NK-92 treated with Interleukin-12 subunit alpha and Interleukin-12 subunit beta, amount 100 ng/mL, for 24 hours (cell line): ENCODE measurements around the gene ZFYVE19.
A peak's percentile ranks its signal among the peaks of the same experiment; 100 is the strongest.

Experiments used
- DNase-seq: peaks from one replicate; lab custom pipeline; 2025; lab: John Stamatoyannopoulos, UW

ZFYVE19 gene

GRCh38 chr15:40807028-40807887 is at the start of gene ZFYVE19, which contains the start of gene DNAJC17:
ZFYVE19 (plus strand) TSS chr15:40807089; CDS start chr15:40807590, 501 bp downstream.
DNAJC17 (minus strand) TSS chr15:40807473; CDS start chr15:40807446, 27 bp downstream.
- peak; percentile 96 for DNase-seq

- no peak for DNase-seq
Measured at GRCh38 chr15:40759961-40760360, 46.9 kb upstream of the ZFYVE19 start.

- DNase-seq: no peak
Measured at GRCh38 chr15:40762919-40763800, 43.7 kb upstream of the ZFYVE19 start.

- DNase-seq: peak; percentile 44
Measured at GRCh38 chr15:40763801-40764628, 42.9 kb upstream of the ZFYVE19 start, which contains the start of gene GCHFR. GCHFR (plus strand) TSS chr15:40764068; CDS start chr15:40764181, 113 bp downstream.

- no peak for DNase-seq
Measured at GRCh38 chr15:40764629-40765103, 42.2 kb upstream of the ZFYVE19 start.

GRCh38 chr15:40766194-40766815 is 40.6 kb upstream of the ZFYVE19 start:
- DNase-seq: no peak

GRCh38 chr15:40766906-40767837 is 39.7 kb upstream of the ZFYVE19 start:
- no peak for DNase-seq

- no peak for DNase-seq
Measured at GRCh38 chr15:40767838-40768500, 38.9 kb upstream of the ZFYVE19 start.

GRCh38 chr15:40768521-40769273 is 38.2 kb upstream of the ZFYVE19 start:
- no peak for DNase-seq

- no peak for DNase-seq
Measured at GRCh38 chr15:40769274-40770146, 37.4 kb upstream of the ZFYVE19 start, which contains the start of gene C15orf62. C15orf62 (plus strand) TSS chr15:40769980; CDS start chr15:40770496, 516 bp downstream.

- DNase-seq: no peak
Measured at GRCh38 chr15:40770147-40770721, 36.7 kb upstream of the ZFYVE19 start.

GRCh38 chr15:40771242-40771641 is 35.6 kb upstream of the ZFYVE19 start:
- DNase-seq: no peak

GRCh38 chr15:40772014-40772413 is 34.9 kb upstream of the ZFYVE19 start:
- no peak for DNase-seq

GRCh38 chr15:40773496-40773895 is 33.4 kb upstream of the ZFYVE19 start:
- DNase-seq: no peak

GRCh38 chr15:40773902-40774301 is 33.0 kb upstream of the ZFYVE19 start:
- no peak for DNase-seq

- DNase-seq: no peak
Measured at GRCh38 chr15:40775007-40775406, 31.9 kb upstream of the ZFYVE19 start.
